OCI-LY1 (cell line): Measurements from ENCODE around the gene PPT2.
"Not testable (repeated sequence)": the region's sequence is repeated elsewhere in the genome, so short reads cannot be mapped to it uniquely, and the experiment has no call there.

Source experiments
- H2AFZ ChIP-seq: fragments of 200-600 bp; sonication (generic), shearing (Covaris generic); 2 replicates; pipeline ENCODE4 v1.6.0; 2014; ENCODE audit warnings: antibody characterized with exemption, mild to moderate bottlenecking, low read length
- H3F3A ChIP-seq: fragments of 200-600 bp; sonication (generic), shearing (Covaris generic); 2 replicates; pipeline ENCODE4 v1.6.0; 2014; ENCODE audit warnings: mild to moderate bottlenecking, antibody characterized with exemption, low read length, moderate library complexity; ENCODE audit not compliant: insufficient read depth
- H3K27ac ChIP-seq: fragments of 200-600 bp; sonication (generic); 2 replicates; pipeline ENCODE4 v1.5.1; 2014; ENCODE audit warnings: low read length, mixed run types, mild to moderate bottlenecking, low read depth; ENCODE audit not compliant: poor library complexity, severe bottlenecking
- H3K27me3 ChIP-seq: fragments of 200-600 bp; sonication (generic); 2 replicates; pipeline ENCODE4 v1.6.0; 2014; ENCODE audit warnings: antibody characterized with exemption, mild to moderate bottlenecking, low read length, moderate library complexity; ENCODE audit not compliant: insufficient read depth
- H3K36me3 ChIP-seq: fragments of 200-600 bp; sonication (generic); 2 replicates; pipeline ENCODE4 v1.6.1; 2014; ENCODE audit warnings: mild to moderate bottlenecking, antibody characterized with exemption, low read length, moderate library complexity, mixed read lengths; ENCODE audit not compliant: insufficient read depth
- H3K4me1 ChIP-seq: fragments of 200-600 bp; sonication (generic); 2 replicates; pipeline ENCODE4 v1.5.1; 2014; ENCODE audit warnings: mild to moderate bottlenecking, low read length, moderate library complexity; ENCODE audit not compliant: insufficient read depth, severe bottlenecking
- H3K4me2 ChIP-seq: fragments of 200-600 bp; sonication (generic), shearing (Covaris generic); 2 replicates; pipeline ENCODE4 v1.6.1; 2014; ENCODE audit warnings: low read length
- H3K4me3 ChIP-seq: fragments of 200-600 bp; sonication (generic); 2 replicates; pipeline ENCODE4 v1.5.1; 2014; ENCODE audit warnings: low read length, low read depth, mild to moderate bottlenecking, mixed read lengths; ENCODE audit not compliant: poor library complexity, severe bottlenecking
- H3K79me2 ChIP-seq: fragments of 200-600 bp; shearing (Covaris generic); 2 replicates; pipeline ENCODE4 v1.6.1; 2016; ENCODE audit warnings: mixed run types, low read length, mixed read lengths; ENCODE audit not compliant: insufficient read depth
- H3K9ac ChIP-seq: fragments of 200-600 bp; sonication (generic), shearing (Covaris generic); 2 replicates; pipeline ENCODE4 v1.6.1; 2014; ENCODE audit warnings: mild to moderate bottlenecking, low read length, mixed read lengths
- H3K9me2 ChIP-seq: fragments of 200-600 bp; sonication (generic), shearing (Covaris generic); 2 replicates; pipeline ENCODE4 v1.6.1; 2014; ENCODE audit warnings: low read depth, mild to moderate bottlenecking, low read length, mixed read lengths
- H3K9me3 ChIP-seq: fragments of 200-600 bp; shearing (Covaris generic); 2 replicates; pipeline ENCODE4 v1.6.1; 2014; ENCODE audit warnings: low read length, mixed read lengths
- H4K20me1 ChIP-seq: fragments of 200-600 bp; sonication (generic), shearing (Covaris generic); 2 replicates; pipeline ENCODE4 v1.6.0; 2016; ENCODE audit warnings: mild to moderate bottlenecking, low read length; ENCODE audit not compliant: insufficient read depth
- CTCF ChIP-seq: fragments of 200-600 bp; sonication (generic), shearing (Covaris generic); IDR thresholded peaks from 2 replicates; pipeline ENCODE4 v1.5.1; 2017; ENCODE audit warnings: mild to moderate bottlenecking, antibody characterized with exemption, low read length, moderate library complexity, mixed read lengths
- EZH2 ChIP-seq: fragments of 200-600 bp; sonication (generic), shearing (Covaris generic); IDR thresholded peaks from 2 replicates; pipeline ENCODE4 v1.8.0; 2017; ENCODE audit warnings: borderline replicate concordance, mixed run types, mild to moderate bottlenecking, antibody characterized with exemption, low read length, moderate library complexity, mixed read lengths

Gene PPT2

GRCh38 chr6:32210191-32210601, 56.3 kb downstream of the PPT2 start:
- Histone ChIP-seq H3K27me3 (0 out of 2 replicates have a peak, but pooled peaks cover 6% of the 10 kb centered on the region), H3K9me2 (no peaks in the 10 kb centered on the region), H3K4me1 (no peaks in the 10 kb centered on the region), H3F3A (no peaks in the 10 kb centered on the region), H3K27ac (no peak overlapping the region), H3K9me3 (no peaks in the 10 kb centered on the region), H3K79me2 (no peaks in the 10 kb centered on the region), H3K9ac (no peak overlapping the region), H3K36me3 (no peaks in the 10 kb centered on the region), H2AFZ (no peak overlapping the region), H3K4me3 (no peak overlapping the region), H3K4me2 (no peak overlapping the region), H4K20me1 (no peaks in the 10 kb centered on the region)
- TF ChIP-seq EZH2 (no peak), CTCF (no peak)

- H3F3A ChIP-seq, H3K4me2 ChIP-seq, H3K9me3 ChIP-seq, H2AFZ ChIP-seq, H3K9me2 ChIP-seq, H3K36me3 ChIP-seq, H3K79me2 ChIP-seq, H3K4me1 ChIP-seq, H3K9ac ChIP-seq, H3K27me3 ChIP-seq, H4K20me1 ChIP-seq, H3K27ac ChIP-seq, H3K4me3 ChIP-seq: not testable (repeated sequence)
Observed at GRCh38 chr6:32211432-32211831, 57.5 kb downstream of the PPT2 start.

GRCh38 chr6:32212076-32212760, 58.3 kb downstream of the PPT2 start:
- TF ChIP-seq EZH2 (no peak), CTCF (no peak)

More at GRCh38 chr6:32212076-32212760, 58.3 kb downstream of the PPT2 start:
- Histone ChIP-seq H4K20me1 (no peaks in the 10 kb centered on the region), H3K4me3 (no peak overlapping the region), H3K27ac (no peak overlapping the region), H3K9ac (no peak overlapping the region), H2AFZ (no peak overlapping the region), H3K9me2 (no peaks in the 10 kb centered on the region), H3K9me3 (no peaks in the 10 kb centered on the region), H3K4me2 (no peak overlapping the region), H3K79me2 (no peaks in the 10 kb centered on the region), H3K36me3 (no peaks in the 10 kb centered on the region), H3F3A (no peaks in the 10 kb centered on the region), H3K27me3 (no peaks in the 10 kb centered on the region), H3K4me1 (no peaks in the 10 kb centered on the region)
